ENCODE results near the gene ICAM3. TPM values are rescaled to one million over a fixed set of nuclear protein-coding genes. Genes with fewer than 3 reads are reported as not detected.
"Not testable (repeated sequence)": the region's sequence is repeated elsewhere in the genome, so short reads cannot be mapped to it uniquely, and the experiment has no call there.

The ICAM3 gene
- total RNA-seq (2014; rRNA removed; shearing (Covaris generic)): not detected in 2 replicates

GRCh38 chr19:10339380-10339960, at the start of gene ICAM3:
Gene ICAM3, minus strand, starts transcription at chr19:10339624. Its CDS starts 10 bp downstream, at chr19:10339614.
- DNase-seq (ENCODE audit: low read depth): no peak

- peak; percentile 77 for DNase-seq (ENCODE audit: low read depth)
These were observed 49.5 kb upstream of the ICAM3 start for GRCh38 chr19:10388957-10389356.

GRCh38 chr19:10384580-10384979, 45.2 kb upstream of the ICAM3 start:
- no peak for DNase-seq (ENCODE audit: low read depth)

- not testable (repeated sequence) for DNase-seq (ENCODE audit: low read depth)
These were observed 43.7 kb upstream of the ICAM3 start for GRCh38 chr19:10383223-10383499.

GRCh38 chr19:10380313-10381102, 41.1 kb upstream of the ICAM3 start, which contains the start of gene TYK2:
Gene TYK2, minus strand, starts transcription at chr19:10380572. Its CDS starts 2,166 bp downstream, at chr19:10378406.
- peak; percentile 99 for DNase-seq (ENCODE audit: low read depth)

GRCh38 chr19:10379880-10380312, 40.5 kb upstream of the ICAM3 start:
- no peak for DNase-seq (ENCODE audit: low read depth)

GRCh38 chr19:10378124-10378523, 38.7 kb upstream of the ICAM3 start:
- no peak for DNase-seq (ENCODE audit: low read depth)

GRCh38 chr19:10377140-10377640, 37.8 kb upstream of the ICAM3 start:
- DNase-seq (ENCODE audit: low read depth): not testable (repeated sequence)

GRCh38 chr19:10374931-10375330, 35.5 kb upstream of the ICAM3 start:
- DNase-seq (ENCODE audit: low read depth): no peak

- no peak for DNase-seq (ENCODE audit: low read depth)
These were observed 33.3 kb upstream of the ICAM3 start for GRCh38 chr19:10372690-10373089.

GRCh38 chr19:10368101-10368803, 28.8 kb upstream of the ICAM3 start:
- DNase-seq (ENCODE audit: low read depth): peak; percentile 22

- not testable (repeated sequence) for DNase-seq (ENCODE audit: low read depth)
These were observed 27.6 kb upstream of the ICAM3 start for GRCh38 chr19:10366950-10367512.

- DNase-seq (ENCODE audit: low read depth): no peak
These were observed 26.1 kb upstream of the ICAM3 start for GRCh38 chr19:10365518-10365917.

- DNase-seq (ENCODE audit: low read depth): no peak
These were observed 25.2 kb upstream of the ICAM3 start for GRCh38 chr19:10364644-10365043.

GRCh38 chr19:10363789-10364281, 24.4 kb upstream of the ICAM3 start:
- peak; percentile 85 for DNase-seq (ENCODE audit: low read depth)

GRCh38 chr19:10362259-10362658, 22.8 kb upstream of the ICAM3 start:
- DNase-seq (ENCODE audit: low read depth): no peak

- DNase-seq (ENCODE audit: low read depth): no peak
These were observed 22.2 kb upstream of the ICAM3 start for GRCh38 chr19:10361569-10362011.

GRCh38 chr19:10356431-10356830, 17.0 kb upstream of the ICAM3 start:
- no peak for DNase-seq (ENCODE audit: low read depth)

GRCh38 chr19:10353793-10354391, 14.5 kb upstream of the ICAM3 start:
- DNase-seq (ENCODE audit: low read depth): no peak

- no peak for DNase-seq (ENCODE audit: low read depth)
These were observed 13.6 kb upstream of the ICAM3 start for GRCh38 chr19:10352764-10353671.
